Prostate gland (tissue), 2 donors: Measurements from ENCODE around the gene EPS15. TPM values are rescaled to one million over a fixed set of nuclear protein-coding genes. Genes with fewer than 3 reads are reported as not detected.
"Not testable (repeated sequence)": the region's sequence is repeated elsewhere in the genome, so short reads cannot be mapped to it uniquely, and the experiment has no call there.

Experiments
- DNase-seq: peaks from one replicate; pipeline ENCODE4 v3.0.0-alpha.2; 2019; ENCODE audit warnings: low spot score
- H3K27ac ChIP-seq, 2 donors: fragments of 200-600 bp; sonication (generic); 2 replicates each; pipeline ENCODE4 v1.5.1; 2017 to 2019
- H3K27me3 ChIP-seq: fragments of 200-600 bp; sonication (generic); replicated peaks from 2 replicates; pipeline ENCODE4 v1.5.1; 2019; ENCODE audit not compliant: insufficient read depth
- H3K36me3 ChIP-seq, 2 donors: fragments of 200-600 bp; sonication (generic); 1 replicate in 1 of 2; 2 replicates in 1 of 2; pipeline versions ENCODE4 v1.5.1 to v1.8.1; 2017 to 2019
- H3K4me1 ChIP-seq: fragments of 200-600 bp; sonication (generic); replicated peaks from 2 replicates; pipeline ENCODE4 v1.5.1; 2019
- H3K4me3 ChIP-seq, 2 donors: fragments of 200-600 bp; sonication (generic); 2 replicates each; pipeline ENCODE4 v1.5.1; 2017 to 2019
- H3K9me3 ChIP-seq: fragments of 200-600 bp; sonication (generic); 2 replicates; pipeline ENCODE4 v1.5.1; 2017
- POLR2A ChIP-seq: fragments of 450-650 bp; IDR thresholded peaks from one replicate; pipeline ENCODE4 v1.6.1; 2016; ENCODE audit warnings: antibody characterized with exemption, mild to moderate bottlenecking
- POLR2AphosphoS5 ChIP-seq: sonication (generic); formaldehyde crosslinking; IDR thresholded peaks from one replicate; pipeline ENCODE4 v1.6.1; 2017; ENCODE audit warnings: antibody characterized with exemption
- WGBS: methylation state at CpG from one replicate; pipeline ENCODE4 v1.1.5; 2018; 5-methylcytosine and 5-hydroxymethylcytosine counted together
- intact Hi-C: fragments of 100-400 bp; cut with DNase I; formaldehyde crosslinking; loops from one replicate; pipeline ENCODE4 v1.14.2; 2022
- total RNA-seq, 2 donors: library from RNA; depleted of rRNA; stranded (reverse); fragments of >200 nt; gene quantifications; one replicate each; pipeline ENCODE4 v1.1.0, GENCODE V29; 2016
- TF ChIP-seq, protein P1 (sequence below), 4 experiments: fragments of 200-600 bp in 2 of 4; fragments of 450-650 bp in 2 of 4; sonication (generic) in 2 of 4; IDR thresholded peaks; 1 replicate in 3 of 4; 2 replicates in 1 of 4; pipeline ENCODE4 v1.5.1; 2016 to 2019; ENCODE audit warnings: antibody characterized with exemption in 4 of 4, mild to moderate bottlenecking in 2 of 4, moderate library complexity in 2 of 4

EPS15 gene
- total RNA-seq, 2 donors from 2014 or later = 62.4 to 70.4 TPM

GRCh38 chr1:51410568-51411460 lies 108.3 kb downstream of the EPS15 start:
- Histone ChIP-seq H3K27me3 (no peaks in the 10 kb centered on the region), H3K4me3 (no peak overlapping the region), H3K4me1 (no peaks in the 10 kb centered on the region), H3K9me3 (no peaks in the 10 kb centered on the region), H3K36me3 (no peaks in the 10 kb centered on the region), H3K27ac (no peak overlapping the region)
- 79% methylated on average over 5 of the region's 5 CpGs for WGBS
- DNase-seq = no peak
- intact Hi-C loops = no loop called here
- TF ChIP-seq POLR2AphosphoS5 (no peak), POLR2A (no peak)
- TF ChIP-seq, protein P1, sequence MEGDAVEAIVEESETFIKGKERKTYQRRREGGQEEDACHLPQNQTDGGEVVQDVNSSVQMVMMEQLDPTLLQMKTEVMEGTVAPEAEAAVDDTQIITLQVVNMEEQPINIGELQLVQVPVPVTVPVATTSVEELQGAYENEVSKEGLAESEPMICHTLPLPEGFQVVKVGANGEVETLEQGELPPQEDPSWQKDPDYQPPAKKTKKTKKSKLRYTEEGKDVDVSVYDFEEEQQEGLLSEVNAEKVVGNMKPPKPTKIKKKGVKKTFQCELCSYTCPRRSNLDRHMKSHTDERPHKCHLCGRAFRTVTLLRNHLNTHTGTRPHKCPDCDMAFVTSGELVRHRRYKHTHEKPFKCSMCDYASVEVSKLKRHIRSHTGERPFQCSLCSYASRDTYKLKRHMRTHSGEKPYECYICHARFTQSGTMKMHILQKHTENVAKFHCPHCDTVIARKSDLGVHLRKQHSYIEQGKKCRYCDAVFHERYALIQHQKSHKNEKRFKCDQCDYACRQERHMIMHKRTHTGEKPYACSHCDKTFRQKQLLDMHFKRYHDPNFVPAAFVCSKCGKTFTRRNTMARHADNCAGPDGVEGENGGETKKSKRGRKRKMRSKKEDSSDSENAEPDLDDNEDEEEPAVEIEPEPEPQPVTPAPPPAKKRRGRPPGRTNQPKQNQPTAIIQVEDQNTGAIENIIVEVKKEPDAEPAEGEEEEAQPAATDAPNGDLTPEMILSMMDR (IDR thresholded peaks at IDR 0.05) = no peak

GRCh38 chr1:51409755-51410541 lies 109.1 kb downstream of the EPS15 start:
- intact Hi-C loops, H3K4me1 ChIP-seq, H3K36me3 ChIP-seq, DNase-seq, H3K9me3 ChIP-seq, H3K27me3 ChIP-seq, H3K27ac ChIP-seq, H3K4me3 ChIP-seq: not testable (repeated sequence)
- WGBS = 97% methylated on average over 7 of the region's 7 CpGs

GRCh38 chr1:51392241-51392640 lies 126.8 kb downstream of the EPS15 start:
- TF ChIP-seq POLR2A = no peak
- TF ChIP-seq POLR2AphosphoS5 = no peak
- TF ChIP-seq, protein P1 (IDR thresholded peaks at IDR 0.05) = no peak
- no peaks in the 10 kb centered on the region for H3K27me3 ChIP-seq
- 96% methylated on average over 1 of the region's 1 CpG for WGBS
- no peaks in the 10 kb centered on the region for H3K36me3 ChIP-seq
- intact Hi-C loops = no loop called here
- H3K9me3 ChIP-seq = no peaks in the 10 kb centered on the region
- no peak overlapping the region for H3K27ac ChIP-seq
- H3K4me3 ChIP-seq = no peak overlapping the region
- DNase-seq = no peak
- no peaks in the 10 kb centered on the region for H3K4me1 ChIP-seq

- H3K27ac ChIP-seq, H3K9me3 ChIP-seq, H3K36me3 ChIP-seq, intact Hi-C loops, DNase-seq, H3K27me3 ChIP-seq, H3K4me1 ChIP-seq, H3K4me3 ChIP-seq: not testable (repeated sequence)
- WGBS = 66% methylated on average over 2 of the region's 2 CpGs
Measured at GRCh38 chr1:51390641-51391040, 128.4 kb downstream of the EPS15 start.

- H3K36me3 ChIP-seq, H3K9me3 ChIP-seq, H3K27ac ChIP-seq, intact Hi-C loops, H3K4me1 ChIP-seq, H3K27me3 ChIP-seq, DNase-seq, H3K4me3 ChIP-seq: not testable (repeated sequence)
- WGBS = 91% methylated on average over 2 of the region's 3 CpGs
Measured at GRCh38 chr1:51387288-51387687, 131.8 kb downstream of the EPS15 start.

DNA sequence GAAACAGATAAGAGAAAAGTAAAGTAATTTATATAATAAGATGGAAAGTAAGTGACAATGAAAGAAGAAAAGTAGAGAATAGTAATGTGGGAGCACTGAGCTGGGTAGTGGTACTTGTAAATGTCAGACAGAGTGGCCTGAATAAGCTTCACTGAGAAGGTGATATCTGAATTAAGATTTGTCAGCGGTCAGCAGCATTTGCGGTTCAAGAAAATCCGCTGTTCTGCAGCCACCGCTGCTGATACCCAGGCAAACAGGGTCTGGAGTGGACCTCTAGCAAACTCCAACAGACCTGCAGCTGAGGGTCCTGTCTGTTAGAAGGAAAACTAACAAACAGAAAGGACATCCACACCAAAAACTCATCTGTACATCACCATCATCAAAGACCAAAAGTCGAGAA lies 132.8 kb downstream of the EPS15 start:
- H3K4me1 ChIP-seq, DNase-seq: not testable (repeated sequence)

More for the DNA sequence above, 132.8 kb downstream of the EPS15 start:
- intact Hi-C loops, H3K27me3 ChIP-seq, H3K27ac ChIP-seq, H3K4me3 ChIP-seq, H3K36me3 ChIP-seq, H3K9me3 ChIP-seq: not testable (repeated sequence)
- 98% methylated on average over 5 of the region's 5 CpGs for WGBS
